ENCODE measurements around the gene CARHSP1.
"Not testable (repeated sequence)": the region's sequence is repeated elsewhere in the genome, so short reads cannot be mapped to it uniquely, and the experiment has no call there.

Gene CARHSP1

GRCh38 chr16:8893426-8893825 is 24.6 kb upstream of the CARHSP1 start:
- no peak for DNase-seq (ENCODE audit: low read depth in 2 of 2)

- DNase-seq (ENCODE audit: low read depth in 2 of 2) = no peak
Measured at GRCh38 chr16:8892101-8892575, 23.3 kb upstream of the CARHSP1 start.

GRCh38 chr16:8890549-8890921 is 21.7 kb upstream of the CARHSP1 start:
- no peak for DNase-seq (ENCODE audit: low read depth in 2 of 2)

- no peak for DNase-seq (ENCODE audit: low read depth in 2 of 2)
Measured at GRCh38 chr16:8889893-8890548, 21.2 kb upstream of the CARHSP1 start.

GRCh38 chr16:8888951-8889892 is 20.4 kb upstream of the CARHSP1 start:
- DNase-seq (ENCODE audit: low read depth in 2 of 2) = no peak

- DNase-seq (ENCODE audit: low read depth in 2 of 2) = no peak
Measured at GRCh38 chr16:8887952-8888560, 19.2 kb upstream of the CARHSP1 start.

GRCh38 chr16:8887431-8887765 is 18.6 kb upstream of the CARHSP1 start:
- no peak for DNase-seq (ENCODE audit: low read depth in 2 of 2)

GRCh38 chr16:8886593-8887430 is 18.0 kb upstream of the CARHSP1 start:
- no peak for DNase-seq (ENCODE audit: low read depth in 2 of 2)

- DNase-seq (ENCODE audit: low read depth in 2 of 2) = no peak
Measured at GRCh38 chr16:8885674-8886592, 17.1 kb upstream of the CARHSP1 start.

GRCh38 chr16:8882725-8883377 is 14.0 kb upstream of the CARHSP1 start:
- DNase-seq (ENCODE audit: low read depth in 2 of 2) = no peak

- no peak for DNase-seq (ENCODE audit: low read depth in 2 of 2)
Measured at GRCh38 chr16:8882041-8882617, 13.3 kb upstream of the CARHSP1 start, which contains the start of gene LITAFD. Gene LITAFD, plus strand, starts transcription at chr16:8882351. Its CDS starts 2,005 bp downstream, at chr16:8884356.

GRCh38 chr16:8880839-8881510 is 12.2 kb upstream of the CARHSP1 start:
- DNase-seq (ENCODE audit: low read depth in 2 of 2) = no peak

- no peak for DNase-seq (ENCODE audit: low read depth in 2 of 2)
Measured at GRCh38 chr16:8878523-8878911, 9.7 kb upstream of the CARHSP1 start.

- DNase-seq (ENCODE audit: low read depth in 2 of 2) = no peak
Measured at GRCh38 chr16:8877894-8878522, 9.2 kb upstream of the CARHSP1 start.

- DNase-seq (ENCODE audit: low read depth in 2 of 2) = not testable (repeated sequence)
Measured at GRCh38 chr16:8875317-8875716, 6.5 kb upstream of the CARHSP1 start.

- DNase-seq (ENCODE audit: low read depth in 2 of 2) = no peak
Measured at GRCh38 chr16:8874388-8874787, 5.6 kb upstream of the CARHSP1 start.

- not testable (repeated sequence) for DNase-seq (ENCODE audit: low read depth in 2 of 2)
Measured at GRCh38 chr16:8873866-8874195, 5.0 kb upstream of the CARHSP1 start.

GRCh38 chr16:8872967-8873865 is 4.4 kb upstream of the CARHSP1 start:
- DNase-seq (ENCODE audit: low read depth in 2 of 2) = no peak
